Mammary epithelial cell (primary cell): ENCODE results near the gene CFAP206.

Experiments
- EZH2 ChIP-seq: IDR thresholded peaks from 2 replicates; pipeline ENCODE4 v1.6.1; 2012; ENCODE audit warnings: low read length, inconsistent platforms, borderline replicate concordance
- TF ChIP-seq, protein P1 (sequence below), 2 donors: IDR thresholded peaks in 1 of 2; conservative IDR thresholded peaks in 1 of 2; 2 replicates each; pipeline ENCODE4 v1.5.1; 2011 to 2012; ENCODE audit warnings: inconsistent platforms in 2 of 2, low read length in 2 of 2, mild to moderate bottlenecking in 2 of 2, control low read depth in 1 of 2, low read depth in 1 of 2; ENCODE audit not compliant: insufficient read depth in 1 of 2; ENCODE audit errors: extremely low read depth in 1 of 2

DNA sequence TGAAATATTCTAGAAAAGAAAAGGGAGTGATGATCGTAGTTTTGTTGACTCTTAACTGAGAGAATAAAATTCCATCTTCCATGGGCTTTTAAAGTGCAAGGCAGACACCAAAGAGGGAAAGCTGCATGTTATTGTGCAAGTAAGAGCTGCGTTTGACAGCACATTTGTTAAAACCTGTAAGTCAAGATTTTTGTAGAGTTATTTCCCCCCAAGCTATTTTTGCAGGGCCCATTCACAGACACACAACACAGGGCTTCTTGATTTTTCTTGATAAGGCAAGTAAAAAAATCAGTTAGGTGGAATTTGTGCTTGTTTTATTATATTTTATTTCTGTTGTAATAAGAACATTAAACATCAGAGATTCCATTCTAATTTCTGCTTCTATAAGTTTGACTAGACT lies 13.8 kb downstream of the CFAP206 start:
- TF ChIP-seq EZH2 = no peak
- TF ChIP-seq, protein P1, sequence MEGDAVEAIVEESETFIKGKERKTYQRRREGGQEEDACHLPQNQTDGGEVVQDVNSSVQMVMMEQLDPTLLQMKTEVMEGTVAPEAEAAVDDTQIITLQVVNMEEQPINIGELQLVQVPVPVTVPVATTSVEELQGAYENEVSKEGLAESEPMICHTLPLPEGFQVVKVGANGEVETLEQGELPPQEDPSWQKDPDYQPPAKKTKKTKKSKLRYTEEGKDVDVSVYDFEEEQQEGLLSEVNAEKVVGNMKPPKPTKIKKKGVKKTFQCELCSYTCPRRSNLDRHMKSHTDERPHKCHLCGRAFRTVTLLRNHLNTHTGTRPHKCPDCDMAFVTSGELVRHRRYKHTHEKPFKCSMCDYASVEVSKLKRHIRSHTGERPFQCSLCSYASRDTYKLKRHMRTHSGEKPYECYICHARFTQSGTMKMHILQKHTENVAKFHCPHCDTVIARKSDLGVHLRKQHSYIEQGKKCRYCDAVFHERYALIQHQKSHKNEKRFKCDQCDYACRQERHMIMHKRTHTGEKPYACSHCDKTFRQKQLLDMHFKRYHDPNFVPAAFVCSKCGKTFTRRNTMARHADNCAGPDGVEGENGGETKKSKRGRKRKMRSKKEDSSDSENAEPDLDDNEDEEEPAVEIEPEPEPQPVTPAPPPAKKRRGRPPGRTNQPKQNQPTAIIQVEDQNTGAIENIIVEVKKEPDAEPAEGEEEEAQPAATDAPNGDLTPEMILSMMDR (conservative IDR thresholded peaks at IDR 0.05 in 1 of 2, IDR thresholded peaks at IDR 0.05 in 1 of 2; ENCODE audit: extremely low read depth in 1 of 2, insufficient read depth in 1 of 2, low read depth in 1 of 2, low read length in 2 of 2) = no peak
